ENCODE results near the gene ENTREP1.

GRCh38 chr9:69376651-69377050 is 51.6 kb downstream of the ENTREP1 start:
- TF ChIP-seq CTCF (IDR thresholded peaks at IDR 0.05) (no peak), POLR2A (IDR thresholded peaks at IDR 0.05) (no peak), EP300 (IDR thresholded peaks at IDR 0.05) (no peak)

Data from stomach (tissue), 4 donors.